A549 (cell line): ENCODE data around the gene SETBP1.

ENCODE experiments used
- BHLHE40 ChIP-seq: IDR thresholded peaks from 2 replicates; pipeline ENCODE4 v1.6.1; 2012; ENCODE audit warnings: low read depth, low read length, inconsistent platforms
- EHMT2 ChIP-seq: fragments of 200-600 bp; sonication (generic); IDR thresholded peaks from 2 replicates; pipeline ENCODE4 v1.6.1; 2016; ENCODE audit warnings: antibody characterized with exemption, low read depth, mild to moderate bottlenecking, moderate library complexity
- ELK1 ChIP-seq: fragments of 150-350 bp; IDR thresholded peaks from 2 replicates; pipeline ENCODE4 v1.6.1; 2014; ENCODE audit warnings: low read depth, mild to moderate bottlenecking, low read length
- HDAC2 ChIP-seq: fragments of 200-600 bp; sonication (generic); IDR thresholded peaks from 2 replicates; pipeline ENCODE4 v1.6.1; 2016
- POLR2A ChIP-seq: IDR thresholded peaks from 2 replicates; pipeline ENCODE4 v1.6.1; 2012; ENCODE audit warnings: mild to moderate bottlenecking, low read length

GRCh38 chr18:44876024-44876423 lies 195.3 kb downstream of the SETBP1 start:
- TF ChIP-seq ELK1 = no peak
- no peak for TF ChIP-seq EHMT2
- no peak for TF ChIP-seq BHLHE40
- no peak for TF ChIP-seq HDAC2
- no peak for TF ChIP-seq POLR2A
